Epithelial cell of esophagus (primary cell): Measurements from ENCODE around the gene SH2D1B.

Experiments used
- DNase-seq: peaks from one replicate; pipeline ENCODE4 v3.0.0; 2010; ENCODE audit warnings: low read depth
- H3K4me3 ChIP-seq: 2 replicates; pipeline ENCODE4 v1.5.1; 2011; ENCODE audit warnings: mild to moderate bottlenecking, low read length, control low read depth
- CTCF ChIP-seq: IDR thresholded peaks from 2 replicates; pipeline ENCODE4 v1.5.1; 2011; ENCODE audit warnings: low read depth, mild to moderate bottlenecking, low read length, control low read depth, inconsistent platforms; ENCODE audit not compliant: insufficient read depth; ENCODE audit errors: missing control alignments

Gene SH2D1B

GRCh38 chr1:162416215-162416614, 4.3 kb upstream of the SH2D1B start:
- no peak overlapping the region for H3K4me3 ChIP-seq
- DNase-seq: no peak
- TF ChIP-seq CTCF: no peak

- no peak for DNase-seq
- no peak overlapping the region for H3K4me3 ChIP-seq
- TF ChIP-seq CTCF: no peak
Measured at GRCh38 chr1:162407539-162407938, 4.4 kb downstream of the SH2D1B start.

GRCh38 chr1:162406811-162407210, 5.1 kb downstream of the SH2D1B start:
- no peak overlapping the region for H3K4me3 ChIP-seq
- no peak for DNase-seq
- TF ChIP-seq CTCF: no peak

GRCh38 chr1:162405800-162406199, 6.1 kb downstream of the SH2D1B start:
- TF ChIP-seq CTCF: no peak
- H3K4me3 ChIP-seq: no peak overlapping the region
- DNase-seq: no peak

GRCh38 chr1:162404550-162405160, 7.3 kb downstream of the SH2D1B start:
- H3K4me3 ChIP-seq: no peak overlapping the region
- TF ChIP-seq CTCF: no peak
- DNase-seq: peak; percentile 71

- no peak for DNase-seq
- H3K4me3 ChIP-seq: no peak overlapping the region
- TF ChIP-seq CTCF: no peak
Measured at GRCh38 chr1:162400790-162401355, 11.1 kb downstream of the SH2D1B start.

GRCh38 chr1:162398999-162399580, 12.8 kb downstream of the SH2D1B start:
- no peak for TF ChIP-seq CTCF
- H3K4me3 ChIP-seq: no peak overlapping the region
- no peak for DNase-seq
